OCI-LY7 (cell line): ENCODE data around the gene KLC1. TPM values are rescaled to one million over a fixed set of nuclear protein-coding genes. Genes with fewer than 3 reads are reported as not detected.

Experiments
- BruUV-seq: library from RNA; stranded (reverse); fragments of 400-500 nt; replicated peaks from 2 replicates; lab custom pipeline; 2021; lab: Mats Ljungman, UMichigan
- CTCF ChIA-PET: fragments of 300-600 bp; sonication (Branson Sonifier 250); formaldehyde crosslinking; loops from one replicate; lab custom pipeline; 2022; ENCODE audit warnings: antibody characterized with exemption; ENCODE audit not compliant: unreplicated experiment; lab: Charles Lee
- POLR2A ChIA-PET: fragments of 300-600 bp; sonication (Branson Sonifier 250); formaldehyde crosslinking; loops from one replicate; lab custom pipeline; 2022; ENCODE audit warnings: antibody characterized with exemption; lab: Charles Lee
- DNase-seq: peaks from one replicate; pipeline ENCODE4 v3.0.0-alpha.2; 2015; ENCODE audit warnings: low spot score
- H2AFZ ChIP-seq: fragments of 200-600 bp; sonication (generic), shearing (Covaris generic); 2 replicates; pipeline ENCODE4 v1.6.1; 2014; ENCODE audit warnings: mild to moderate bottlenecking, antibody characterized with exemption, low read length, moderate library complexity
- H3K27ac ChIP-seq: fragments of 200-600 bp; sonication (generic); 2 replicates; pipeline ENCODE4 v1.5.1; 2014; ENCODE audit warnings: mixed run types, low read depth, mild to moderate bottlenecking, moderate library complexity, low read length, inconsistent platforms; ENCODE audit not compliant: poor library complexity, severe bottlenecking
- H3K36me3 ChIP-seq: fragments of 200-600 bp; sonication (generic); 2 replicates; pipeline ENCODE4 v1.6.1; 2014; ENCODE audit warnings: mild to moderate bottlenecking, antibody characterized with exemption, low read length, moderate library complexity, mixed read lengths; ENCODE audit not compliant: insufficient read depth
- H3K4me1 ChIP-seq: fragments of 200-600 bp; sonication (generic); 2 replicates; pipeline ENCODE4 v1.5.1; 2014; ENCODE audit warnings: mild to moderate bottlenecking, low read length; ENCODE audit not compliant: insufficient read depth, poor library complexity, severe bottlenecking
- H3K4me2 ChIP-seq: fragments of 200-600 bp; sonication (generic); 2 replicates; pipeline ENCODE4 v1.6.1; 2014; ENCODE audit warnings: mild to moderate bottlenecking, low read length
- H3K4me3 ChIP-seq: fragments of 200-600 bp; sonication (generic); 2 replicates; pipeline ENCODE4 v1.5.1; 2014; ENCODE audit warnings: mild to moderate bottlenecking, low read depth, low read length; ENCODE audit not compliant: poor library complexity, severe bottlenecking
- H3K79me2 ChIP-seq: fragments of 200-600 bp; sonication (generic); 2 replicates; pipeline ENCODE4 v1.6.1; 2016; ENCODE audit warnings: low read depth, mild to moderate bottlenecking, low read length, moderate library complexity, mixed read lengths; ENCODE audit not compliant: insufficient read depth
- H3K9me2 ChIP-seq: fragments of 200-600 bp; sonication (generic); 2 replicates; pipeline ENCODE4 v1.6.1; 2016; ENCODE audit warnings: mild to moderate bottlenecking, low read length, mixed read lengths; ENCODE audit not compliant: insufficient read depth
- H3K9me3 ChIP-seq: fragments of 200-600 bp; sonication (generic); 2 replicates; pipeline ENCODE4 v1.6.1; 2014; ENCODE audit warnings: mild to moderate bottlenecking, mixed run types, low read length, mixed read lengths
- H4K20me1 ChIP-seq: fragments of 200-600 bp; sonication (generic); 2 replicates; pipeline ENCODE4 v1.6.1; 2014; ENCODE audit warnings: mild to moderate bottlenecking, antibody characterized with exemption, low read length, moderate library complexity, mixed read lengths; ENCODE audit not compliant: insufficient read depth
- CTCF ChIP-seq: fragments of 200-600 bp; sonication (generic); conservative IDR thresholded peaks from 2 replicates; pipeline ENCODE4 v1.5.1; 2014; ENCODE audit warnings: mild to moderate bottlenecking, antibody characterized with exemption, low read length, moderate library complexity, mixed read lengths
- EZH2phosphoT487 ChIP-seq: fragments of 200-600 bp; sonication (generic); IDR thresholded peaks from 2 replicates; pipeline ENCODE4 v1.6.1; 2018; ENCODE audit warnings: low read depth, borderline replicate concordance, mild to moderate bottlenecking, mixed run types, antibody characterized with exemption, low read length, moderate library complexity, mixed read lengths
- intact Hi-C: fragments of 100-400 bp; cut with micrococcal nuclease; formaldehyde crosslinking; loops from one replicate; pipeline ENCODE4 v1.10.0; 2022; ENCODE audit not compliant: unreplicated experiment
- total RNA-seq, 2 experiments: library from RNA; depleted of rRNA in 1 of 2; stranded (reverse); fragments of >200 nt in 1 of 2; shearing (Covaris generic) in 1 of 2; gene quantifications; 2 replicates each; pipeline ENCODE4 v1.2.3, GENCODE V29; 2014 to 2022

KLC1 gene
- total RNA-seq, 2 experiments from 2014 or later, result 147 to 157 TPM

- peaks cover 96% of the 10 kb centered on the region for H3K36me3 ChIP-seq
These were observed 33.0 kb downstream of the KLC1 start for GRCh38 chr14:103662029-103662428.

GRCh38 chr14:103662591-103662990 is 33.6 kb downstream of the KLC1 start:
- H3K27ac ChIP-seq, result no peak overlapping the region
- CTCF ChIA-PET, result no interaction called here
- H3K9me3 ChIP-seq, result no peaks in the 10 kb centered on the region
- no peak for DNase-seq
- H4K20me1 ChIP-seq, result no peaks in the 10 kb centered on the region
- peaks cover 96% of the 10 kb centered on the region for H3K36me3 ChIP-seq
- BruUV-seq, result no TSS peak
- no peak overlapping the region for H2AFZ ChIP-seq
- no peak overlapping the region for H3K4me3 ChIP-seq
- no peak overlapping the region for H3K4me2 ChIP-seq
- TF ChIP-seq CTCF (no peak), EZH2phosphoT487 (no peak)
- H3K79me2 ChIP-seq, result no peaks in the 10 kb centered on the region
- H3K9me2 ChIP-seq, result no peaks in the 10 kb centered on the region
- intact Hi-C loops, result no loop called here
- H3K4me1 ChIP-seq, result no peaks in the 10 kb centered on the region
- POLR2A ChIA-PET, result no interaction called here

More at GRCh38 chr14:103662029-103662428, 33.0 kb downstream of the KLC1 start:
- Histone ChIP-seq H3K4me3 (no peak overlapping the region), H4K20me1 (no peaks in the 10 kb centered on the region), H3K9me3 (no peaks in the 10 kb centered on the region), H3K4me2 (no peak overlapping the region), H3K9me2 (no peaks in the 10 kb centered on the region), H3K27ac (no peak overlapping the region), H2AFZ (no peak overlapping the region), H3K4me1 (no peaks in the 10 kb centered on the region), H3K79me2 (no peaks in the 10 kb centered on the region)
- ChIA-PET CTCF (no interaction called here), POLR2A (no interaction called here)
- intact Hi-C loops, result no loop called here
- DNase-seq, result no peak
- BruUV-seq, result no TSS peak
- TF ChIP-seq EZH2phosphoT487 (no peak), CTCF (no peak)

GRCh38 chr14:103663506-103663905 is 34.5 kb downstream of the KLC1 start:
- CTCF ChIA-PET, result no interaction called here
- Histone ChIP-seq H3K36me3 (peaks cover 95% of the 10 kb centered on the region), H3K9me2 (no peaks in the 10 kb centered on the region), H3K4me1 (no peaks in the 10 kb centered on the region), H3K79me2 (no peaks in the 10 kb centered on the region), H2AFZ (no peak overlapping the region), H4K20me1 (no peaks in the 10 kb centered on the region), H3K27ac (no peak overlapping the region), H3K4me3 (no peak overlapping the region), H3K4me2 (no peak overlapping the region), H3K9me3 (no peaks in the 10 kb centered on the region)
- BruUV-seq, result no TSS peak
- no peak for DNase-seq
- intact Hi-C loops, result no loop called here
- POLR2A ChIA-PET, result no interaction called here
- TF ChIP-seq CTCF (no peak), EZH2phosphoT487 (no peak)
